Measurements from ENCODE around the gene CPLANE2.

DNA sequence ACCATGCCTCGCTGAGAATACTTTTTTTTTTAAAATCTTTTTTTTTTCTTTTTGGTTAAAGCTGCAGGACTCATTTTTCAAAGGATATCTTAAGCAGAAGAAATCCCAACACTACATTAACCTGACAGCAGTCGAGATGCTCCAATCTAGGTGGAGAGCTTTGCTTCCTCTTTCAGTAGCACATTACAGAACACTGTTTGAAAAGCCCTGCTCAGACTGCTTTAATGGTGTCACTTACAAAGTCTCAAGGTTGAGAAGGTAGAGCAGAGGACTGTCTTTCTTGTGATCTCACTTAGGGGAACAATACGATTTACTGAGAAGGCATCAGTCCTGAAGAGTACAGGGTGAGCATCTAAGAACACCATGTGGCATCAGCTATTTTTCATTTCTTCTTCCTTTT is 21.0 kb upstream of the CPLANE2 start:
- TF ChIP-seq, protein P1, sequence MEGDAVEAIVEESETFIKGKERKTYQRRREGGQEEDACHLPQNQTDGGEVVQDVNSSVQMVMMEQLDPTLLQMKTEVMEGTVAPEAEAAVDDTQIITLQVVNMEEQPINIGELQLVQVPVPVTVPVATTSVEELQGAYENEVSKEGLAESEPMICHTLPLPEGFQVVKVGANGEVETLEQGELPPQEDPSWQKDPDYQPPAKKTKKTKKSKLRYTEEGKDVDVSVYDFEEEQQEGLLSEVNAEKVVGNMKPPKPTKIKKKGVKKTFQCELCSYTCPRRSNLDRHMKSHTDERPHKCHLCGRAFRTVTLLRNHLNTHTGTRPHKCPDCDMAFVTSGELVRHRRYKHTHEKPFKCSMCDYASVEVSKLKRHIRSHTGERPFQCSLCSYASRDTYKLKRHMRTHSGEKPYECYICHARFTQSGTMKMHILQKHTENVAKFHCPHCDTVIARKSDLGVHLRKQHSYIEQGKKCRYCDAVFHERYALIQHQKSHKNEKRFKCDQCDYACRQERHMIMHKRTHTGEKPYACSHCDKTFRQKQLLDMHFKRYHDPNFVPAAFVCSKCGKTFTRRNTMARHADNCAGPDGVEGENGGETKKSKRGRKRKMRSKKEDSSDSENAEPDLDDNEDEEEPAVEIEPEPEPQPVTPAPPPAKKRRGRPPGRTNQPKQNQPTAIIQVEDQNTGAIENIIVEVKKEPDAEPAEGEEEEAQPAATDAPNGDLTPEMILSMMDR (conservative IDR thresholded peaks at IDR 0.05; ENCODE audit: low read depth, low read length): no peak
- TF ChIP-seq EZH2 (IDR thresholded peaks at IDR 0.05; ENCODE audit: borderline replicate concordance, low read depth, low read length, poor library complexity, severe bottlenecking): no peak

Measured in A673 (cell line).